Mucosa of descending colon (tissue), 3 donors: Measurements from ENCODE around the gene DNAJC10. TPM values are rescaled to one million over a fixed set of nuclear protein-coding genes. Genes with fewer than 3 reads are reported as not detected.
A peak's percentile ranks its signal among the peaks of the same experiment; 100 is the strongest.
"Not testable (repeated sequence)": the region's sequence is repeated elsewhere in the genome, so short reads cannot be mapped to it uniquely, and the experiment has no call there.

Source experiments
- ATAC-seq: fragments of 200-7000 bp; cut with Tn5 transposase; one replicate; pipeline ENCODE4 v1.9.1; 2020; ENCODE audit warnings: mild to moderate bottlenecking, moderate library complexity
- DNase-seq, 3 donors: peaks; one replicate each; pipeline ENCODE4 v3.0.0-alpha.2; 2020
- H3K36me3 ChIP-seq: fragments of 200-600 bp; one replicate; pipeline ENCODE4 v1.8.0; 2021; ENCODE audit warnings: low read depth, mild to moderate bottlenecking
- H3K4me1 ChIP-seq: fragments of 200-600 bp; one replicate; pipeline ENCODE4 v1.8.0; 2021; ENCODE audit warnings: low read depth, mild to moderate bottlenecking
- H3K4me3 ChIP-seq: fragments of 200-600 bp; one replicate; pipeline ENCODE4 v1.8.0; 2021; ENCODE audit warnings: mild to moderate bottlenecking
- H3K9me3 ChIP-seq: fragments of 200-600 bp; one replicate; pipeline ENCODE4 v1.8.0; 2021; ENCODE audit warnings: mild to moderate bottlenecking
- intact Hi-C, 2 donors: fragments of 100-400 bp; cut with DNase I in 1 of 2; cut with micrococcal nuclease in 1 of 2; formaldehyde crosslinking; loops; one replicate each; pipeline versions ENCODE4 v1.11.0 to v1.11.1; 2022; cut with DNase I, micrococcal nuclease
- total RNA-seq, 3 donors: library from RNA; stranded (reverse); fragmentation: NEBNext Ultra II Directional in 2 of 3; extraction: Animal tissue kit (Norgen Biotek cat#: 25700) in 2 of 3; gene quantifications; one replicate each; pipeline versions ENCODE4 v1.2.1 to v1.2.4, GENCODE V29; 2021 to 2023
- TF ChIP-seq, protein P1 (sequence below): fragments of 200-600 bp; IDR thresholded peaks from one replicate; pipeline ENCODE4 v1.8.0; 2022; ENCODE audit warnings: antibody characterized with exemption, mild to moderate bottlenecking
- donor health status: DM: no; HTN: no; CAD: no; lungs with moderate emphysema.
- donor health status: DM: no; HTN: no; CAD: no.
- donor health status: DM: no; HTN: yes; CAD: no.

The DNAJC10 gene
- total RNA-seq, 3 donors from 2014 or later: 49.9 to 69.2 (median 68.4) TPM

DNA sequence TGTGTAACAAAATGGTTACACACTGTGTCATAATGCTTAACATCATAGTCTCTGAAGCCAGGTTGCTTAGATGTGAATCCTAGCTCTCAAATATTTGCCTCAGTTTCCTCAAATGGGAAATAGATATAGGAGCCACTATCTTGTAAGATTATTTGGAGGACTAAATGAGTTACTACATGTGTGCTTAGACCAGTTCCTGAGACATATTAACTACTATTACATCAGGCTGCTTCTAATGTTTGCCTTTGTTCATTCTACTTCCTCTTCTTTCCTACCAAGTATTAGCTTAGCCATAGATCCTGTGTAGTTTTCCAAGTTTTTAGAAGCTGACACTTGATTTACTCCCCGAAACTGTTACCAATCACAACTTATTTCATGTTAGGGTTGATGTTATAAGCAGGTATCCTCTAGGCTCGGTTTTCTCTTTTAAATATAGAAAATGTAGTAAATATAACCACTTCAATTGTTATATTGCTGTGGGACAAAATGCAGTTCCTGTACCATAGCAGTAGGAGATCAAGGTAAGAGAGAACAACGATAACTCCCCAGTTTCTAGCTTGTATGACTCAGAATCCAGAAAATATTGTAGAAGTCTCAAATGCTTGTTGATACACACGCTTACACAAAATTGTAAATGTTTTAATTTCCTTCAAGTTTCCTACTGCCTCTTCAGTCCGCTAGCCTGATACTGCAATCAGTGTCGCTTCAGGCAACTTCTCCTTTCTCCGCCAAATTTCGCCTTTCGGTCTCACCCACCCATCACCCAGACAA, 751 bp upstream of the DNAJC10 start:
- peak; percentile 1 for ATAC-seq
- Histone ChIP-seq H3K9me3 (no peaks in the 10 kb centered on the region), H3K36me3 (no peaks in the 10 kb centered on the region), H3K4me3 (peak overlapping the region; percentile 93), H3K4me1 (peaks cover 5% of the 10 kb centered on the region)
- DNase-seq: no peak
- intact Hi-C loops: no loop called here
- TF ChIP-seq, protein P1, sequence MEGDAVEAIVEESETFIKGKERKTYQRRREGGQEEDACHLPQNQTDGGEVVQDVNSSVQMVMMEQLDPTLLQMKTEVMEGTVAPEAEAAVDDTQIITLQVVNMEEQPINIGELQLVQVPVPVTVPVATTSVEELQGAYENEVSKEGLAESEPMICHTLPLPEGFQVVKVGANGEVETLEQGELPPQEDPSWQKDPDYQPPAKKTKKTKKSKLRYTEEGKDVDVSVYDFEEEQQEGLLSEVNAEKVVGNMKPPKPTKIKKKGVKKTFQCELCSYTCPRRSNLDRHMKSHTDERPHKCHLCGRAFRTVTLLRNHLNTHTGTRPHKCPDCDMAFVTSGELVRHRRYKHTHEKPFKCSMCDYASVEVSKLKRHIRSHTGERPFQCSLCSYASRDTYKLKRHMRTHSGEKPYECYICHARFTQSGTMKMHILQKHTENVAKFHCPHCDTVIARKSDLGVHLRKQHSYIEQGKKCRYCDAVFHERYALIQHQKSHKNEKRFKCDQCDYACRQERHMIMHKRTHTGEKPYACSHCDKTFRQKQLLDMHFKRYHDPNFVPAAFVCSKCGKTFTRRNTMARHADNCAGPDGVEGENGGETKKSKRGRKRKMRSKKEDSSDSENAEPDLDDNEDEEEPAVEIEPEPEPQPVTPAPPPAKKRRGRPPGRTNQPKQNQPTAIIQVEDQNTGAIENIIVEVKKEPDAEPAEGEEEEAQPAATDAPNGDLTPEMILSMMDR: no peak

- Histone ChIP-seq H3K9me3 (no peaks in the 10 kb centered on the region), H3K4me3 (peak overlapping the region; percentile 93), H3K36me3 (no peaks in the 10 kb centered on the region), H3K4me1 (peaks cover 5% of the 10 kb centered on the region)
- intact Hi-C loops: no loop called here
- ATAC-seq (peak; percentile 63), DNase-seq (peak; percentile 50 to 66 (median 65))
- TF ChIP-seq, protein P1: no peak
Observed at GRCh38 chr2:182716650-182716979, 558 bp downstream of the DNAJC10 start.

DNA sequence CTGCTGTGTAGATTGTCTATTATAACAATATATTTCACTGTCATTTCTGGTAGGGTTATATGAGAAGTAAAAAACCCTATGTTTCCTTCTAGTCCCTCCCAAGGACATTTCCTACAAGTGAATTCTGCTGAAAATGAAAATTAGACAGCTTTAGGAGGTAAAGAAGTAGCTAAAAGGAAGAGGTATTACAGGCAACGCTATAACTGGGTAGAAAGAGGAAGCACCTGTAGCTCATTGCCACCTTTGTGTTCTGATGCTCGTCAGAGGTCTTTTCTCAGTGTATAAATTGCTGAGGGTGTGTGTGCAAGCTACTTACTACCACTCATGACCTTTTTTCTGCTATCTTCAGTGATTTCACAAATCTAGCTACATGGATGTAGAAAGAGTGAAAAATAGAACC, 1.4 kb downstream of the DNAJC10 start:
- Histone ChIP-seq H3K4me3 (no peak overlapping the region), H3K9me3 (no peaks in the 10 kb centered on the region), H3K4me1 (peaks cover 5% of the 10 kb centered on the region), H3K36me3 (no peaks in the 10 kb centered on the region)
- intact Hi-C loops: no loop called here
- ATAC-seq (peak; percentile 15), DNase-seq (no peak)
- TF ChIP-seq, protein P1: no peak

DNA sequence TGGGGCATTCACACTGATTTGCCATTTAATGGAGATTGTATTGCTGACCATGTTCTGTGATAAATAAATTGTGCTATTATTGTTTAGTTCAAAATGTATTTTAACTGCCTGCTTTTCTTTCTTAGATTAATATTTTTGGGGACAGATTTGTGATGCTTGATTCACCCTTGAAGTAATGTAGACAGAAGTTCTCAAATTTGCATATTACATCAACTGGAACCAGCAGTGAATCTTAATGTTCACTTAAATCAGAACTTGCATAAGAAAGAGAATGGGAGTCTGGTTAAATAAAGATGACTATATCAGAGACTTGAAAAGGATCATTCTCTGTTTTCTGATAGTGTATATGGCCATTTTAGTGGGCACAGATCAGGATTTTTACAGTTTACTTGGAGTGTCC, 1.8 kb downstream of the DNAJC10 start:
- intact Hi-C loops: no loop called here
- ATAC-seq: no peak

GRCh38 chr2:182718459-182718858, 2.4 kb downstream of the DNAJC10 start:
- Histone ChIP-seq H3K4me1 (peaks cover 5% of the 10 kb centered on the region), H3K9me3 (no peaks in the 10 kb centered on the region), H3K4me3 (no peak overlapping the region), H3K36me3 (no peaks in the 10 kb centered on the region)
- intact Hi-C loops: no loop called here
- DNase-seq (no peak), ATAC-seq (no peak)
- TF ChIP-seq, protein P1: no peak

More for the DNA sequence above, 1.8 kb downstream of the DNAJC10 start:
- no peaks in the 10 kb centered on the region for H3K36me3 ChIP-seq
- H3K4me1 ChIP-seq: peaks cover 5% of the 10 kb centered on the region
- no peaks in the 10 kb centered on the region for H3K9me3 ChIP-seq
- TF ChIP-seq, protein P1: no peak
- no peak overlapping the region for H3K4me3 ChIP-seq
- no peak for DNase-seq

- DNase-seq: peak in 1 of 3 donors; percentile 19
- H3K4me1 ChIP-seq, intact Hi-C loops, H3K36me3 ChIP-seq, ATAC-seq, H3K9me3 ChIP-seq, H3K4me3 ChIP-seq: not testable (repeated sequence)
Observed at GRCh38 chr2:182719116-182719515, 3.1 kb downstream of the DNAJC10 start.
